Activated CD8-positive, alpha-beta memory T cell treated with anti-CD3 and anti-CD28 coated beads for 4 hours (primary cell): ENCODE data around the gene GOLGA8T.
"Not testable (repeated sequence)": the region's sequence is repeated elsewhere in the genome, so short reads cannot be mapped to it uniquely, and the experiment has no call there.

Experiments used
- DNase-seq, 2 donors: peaks; one replicate each; pipeline ENCODE4 v3.0.0-alpha.2; 2020; ENCODE audit warnings: low read depth in 2 of 2

GOLGA8T gene

DNA sequence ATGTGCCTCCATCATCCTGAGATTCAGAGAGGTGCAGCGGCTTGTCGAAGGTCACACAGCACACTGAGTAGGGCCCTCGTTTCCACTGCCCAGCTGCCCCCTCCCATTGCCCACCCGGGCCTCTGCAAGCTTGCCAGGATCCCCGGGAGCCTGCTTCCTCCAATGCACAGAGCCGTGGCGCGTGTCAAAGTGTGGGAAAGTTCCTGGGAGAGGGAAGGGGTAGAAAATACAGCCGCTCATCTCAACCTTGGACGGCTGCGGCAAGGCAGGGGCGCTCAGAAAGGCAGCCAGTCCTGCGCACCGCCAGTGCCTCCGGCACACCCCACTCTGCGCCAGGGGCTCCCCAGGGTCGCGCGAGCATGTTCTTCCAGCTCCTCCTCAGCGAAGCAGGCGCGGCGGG lies 56.3 kb downstream of the GOLGA8T start:
- not testable (repeated sequence) for DNase-seq

DNA sequence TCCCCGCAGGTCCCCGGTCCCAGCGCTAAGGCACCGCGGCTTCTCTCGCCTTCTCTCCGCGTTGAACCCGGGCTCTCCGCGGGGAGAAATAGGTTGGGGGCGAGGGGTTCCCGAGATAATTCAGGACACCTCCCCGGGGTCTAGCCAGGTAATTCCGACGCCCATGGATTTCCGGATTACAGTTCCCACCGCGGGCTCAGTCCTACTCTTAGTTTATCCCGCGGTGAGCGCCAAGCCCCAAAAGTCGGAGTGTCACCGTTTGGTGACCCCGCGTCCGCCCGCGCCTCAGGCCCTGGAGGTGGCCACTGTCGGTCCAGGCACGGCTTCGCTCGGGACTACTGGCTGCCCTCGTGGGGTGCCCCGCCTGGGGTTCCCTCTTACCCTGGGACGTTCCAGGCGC lies 56.8 kb downstream of the GOLGA8T start:
- DNase-seq, result not testable (repeated sequence)

DNA sequence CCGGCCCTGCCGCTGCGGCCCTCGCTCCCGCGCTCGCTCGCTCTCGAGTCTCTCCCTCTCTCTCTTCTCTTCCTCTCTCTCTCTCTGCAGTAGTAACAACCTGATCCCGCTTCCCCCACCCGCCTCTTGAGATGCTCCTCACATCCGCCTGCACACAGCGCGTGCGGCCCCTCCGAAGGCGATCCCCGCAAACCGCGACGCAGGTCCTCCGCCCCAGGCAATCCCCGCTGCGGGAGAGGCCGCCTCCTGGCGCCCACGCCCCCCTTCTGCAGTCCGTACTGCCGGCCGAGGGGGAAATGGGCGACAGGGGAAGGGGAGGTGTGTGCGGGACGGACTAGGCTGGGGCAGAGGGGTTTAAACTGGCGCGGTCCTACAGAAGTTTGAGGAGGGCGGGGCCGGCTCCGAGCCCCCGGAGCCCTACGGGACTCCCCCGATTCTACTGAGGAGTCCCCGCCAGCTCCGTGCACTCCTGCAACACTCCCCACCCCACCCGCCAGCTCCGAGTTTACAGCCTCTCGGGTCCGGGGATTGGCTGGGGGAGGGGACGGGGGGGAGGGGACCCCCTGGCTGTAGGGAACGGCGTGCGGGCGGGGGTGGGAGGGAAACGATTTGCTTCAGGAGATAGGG lies 57.4 kb downstream of the GOLGA8T start:
- DNase-seq, result not testable (repeated sequence)

DNA sequence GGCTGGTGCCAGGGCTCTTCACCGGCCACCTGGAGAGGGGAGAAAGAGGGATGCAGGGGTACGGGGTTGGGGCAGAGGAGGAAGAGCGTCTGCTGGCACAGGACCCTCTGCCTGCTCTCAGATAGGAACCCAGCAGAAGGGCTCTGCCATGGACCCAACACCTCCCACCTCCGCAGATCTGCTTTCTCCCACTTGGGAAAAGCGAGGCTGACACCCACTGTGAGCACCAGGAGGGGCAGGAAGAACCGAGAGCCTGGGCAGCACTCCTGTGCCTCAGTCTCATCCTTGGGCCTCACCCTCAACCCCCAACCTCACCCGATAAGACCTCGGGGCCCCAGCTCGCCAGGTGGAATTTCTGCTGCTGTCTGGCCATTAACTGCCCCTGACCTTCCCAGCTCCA lies 58.0 kb downstream of the GOLGA8T start:
- not testable (repeated sequence) for DNase-seq
